Activated CD8-positive, alpha-beta T cell treated with anti-CD3 and anti-CD28 coated beads, Interleukin-2, amount 10 ng/mL, durations not matched to agents 7 days and 5 days (primary cell): ENCODE data around the gene IL1R2. TPM values are rescaled to one million over a fixed set of nuclear protein-coding genes. Genes with fewer than 3 reads are reported as not detected.

Experiments used
- ATAC-seq: fragments of 150-1000 bp; cut with Tn5 transposase; one replicate; pipeline ENCODE4 v1.10.0; 2021; ENCODE audit warnings: moderate library complexity
- CTCF ChIA-PET: fragments of 350-600 bp; sonication (Branson Sonifier 250); formaldehyde crosslinking; loops from one replicate; lab custom pipeline; 2021; ENCODE audit warnings: antibody characterized with exemption; lab: Charles Lee
- POLR2A ChIA-PET: fragments of 350-600 bp; sonication (Branson Sonifier 250); formaldehyde crosslinking; loops from one replicate; lab custom pipeline; 2021; ENCODE audit warnings: antibody characterized with exemption; lab: Charles Lee
- DNase-seq: peaks from one replicate; pipeline ENCODE4 v3.0.0-alpha.2; 2020
- H3K27ac Mint-ChIP-seq: one replicate; pipeline ENCODE4 v1.8.0; 2021; ENCODE audit warnings: mild to moderate bottlenecking, mixed read lengths
- H3K27me3 Mint-ChIP-seq: one replicate; pipeline ENCODE4 v1.8.0; 2021; ENCODE audit warnings: low read depth, mixed read lengths
- H3K36me3 Mint-ChIP-seq: one replicate; pipeline ENCODE4 v1.8.0; 2021; ENCODE audit warnings: low read depth, mixed read lengths
- H3K4me1 Mint-ChIP-seq: one replicate; pipeline ENCODE4 v1.8.0; 2021; ENCODE audit warnings: low read depth, mixed read lengths
- H3K4me3 Mint-ChIP-seq: one replicate; pipeline ENCODE4 v1.8.0; 2021; ENCODE audit warnings: mild to moderate bottlenecking, mixed read lengths
- H3K9me3 Mint-ChIP-seq: one replicate; pipeline ENCODE4 v1.8.0; 2022; ENCODE audit warnings: mixed read lengths; ENCODE audit not compliant: insufficient read depth
- total RNA-seq, 2 experiments: library from RNA; stranded (reverse); gene quantifications; one replicate each; pipeline ENCODE4 v1.2.3, GENCODE V29; 2021

The IL1R2 gene
- total RNA-seq, 2 experiments from 2014 or later = not detected

DNA sequence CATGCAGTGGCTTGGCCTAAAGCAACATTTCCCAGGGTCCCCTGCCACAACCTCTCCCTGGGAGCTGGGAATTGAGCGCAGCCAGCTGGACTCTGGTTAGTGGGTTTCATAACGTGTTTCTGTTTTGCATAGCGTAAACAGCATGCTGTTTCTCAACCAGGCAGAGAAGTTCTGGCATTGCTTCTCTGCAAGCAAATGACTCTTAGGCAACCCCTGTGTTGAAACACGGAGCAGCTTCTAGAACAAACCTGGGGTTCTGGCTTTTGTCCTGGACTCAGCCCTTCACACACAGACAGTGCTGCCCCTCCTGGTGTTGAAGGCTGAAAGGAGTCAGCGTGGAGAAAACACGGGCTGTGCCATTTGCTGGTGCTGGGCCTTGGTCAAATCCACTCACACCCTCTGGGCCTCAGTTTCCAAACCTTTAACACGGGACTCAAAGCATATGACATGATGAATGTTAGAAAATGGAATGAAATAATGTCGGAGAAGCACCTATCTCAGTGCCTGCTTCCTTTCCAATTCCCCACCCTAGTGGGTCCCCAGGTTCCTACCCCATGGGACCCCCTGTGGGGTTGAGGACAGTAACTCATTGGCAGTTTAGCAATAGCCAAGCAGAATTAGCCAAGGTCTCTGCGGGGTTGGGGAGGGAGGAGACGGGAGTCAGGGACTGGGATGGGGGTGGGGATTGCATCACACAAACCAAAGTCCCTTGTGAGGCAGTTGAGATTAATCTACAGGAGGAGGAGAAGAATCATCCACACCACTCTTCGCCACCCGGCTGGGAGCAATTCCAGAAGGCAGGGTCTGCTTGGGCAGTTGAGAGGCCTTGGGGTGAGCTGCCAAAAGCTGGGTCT lies 30.2 kb upstream of the IL1R2 start:
- peaks cover 2% of the 10 kb centered on the region for H3K27me3 Mint-ChIP-seq
- ATAC-seq (no peak), DNase-seq (no peak)
- ChIA-PET CTCF (no interaction called here), POLR2A (no interaction called here)
- H3K4me1 Mint-ChIP-seq = no peaks in the 10 kb centered on the region
- no peak overlapping the region for H3K4me3 Mint-ChIP-seq
- no peak overlapping the region for H3K27ac Mint-ChIP-seq
- no peaks in the 10 kb centered on the region for H3K36me3 Mint-ChIP-seq
- H3K9me3 Mint-ChIP-seq = peaks cover 19% of the 10 kb centered on the region

DNA sequence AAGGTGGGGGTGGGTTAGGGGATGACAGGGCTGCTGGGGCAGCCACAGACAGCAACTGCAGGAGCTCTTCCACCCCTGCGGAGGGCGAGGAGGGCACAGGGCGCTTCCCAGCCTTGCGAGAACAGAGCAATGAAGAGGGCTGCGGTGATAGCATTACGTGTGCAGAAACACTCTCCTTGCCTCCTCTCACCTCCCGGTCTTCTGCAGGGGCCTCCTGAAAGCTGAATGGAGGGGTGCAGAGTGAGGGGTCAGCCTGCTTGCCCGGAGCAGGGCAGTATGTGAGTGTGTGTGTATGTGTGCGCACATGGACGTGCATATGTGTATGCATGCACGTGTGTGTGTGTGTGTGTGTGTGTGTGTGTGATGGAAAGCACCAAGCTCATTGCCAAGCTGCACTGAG lies 29.5 kb upstream of the IL1R2 start:
- DNase-seq (no peak), ATAC-seq (no peak)
- peaks cover 12% of the 10 kb centered on the region for H3K9me3 Mint-ChIP-seq
- no peaks in the 10 kb centered on the region for H3K4me1 Mint-ChIP-seq
- ChIA-PET CTCF (no interaction called here), POLR2A (no interaction called here)
- H3K36me3 Mint-ChIP-seq = no peaks in the 10 kb centered on the region
- H3K4me3 Mint-ChIP-seq = no peak overlapping the region
- H3K27me3 Mint-ChIP-seq = peaks cover 2% of the 10 kb centered on the region
- no peak overlapping the region for H3K27ac Mint-ChIP-seq

DNA sequence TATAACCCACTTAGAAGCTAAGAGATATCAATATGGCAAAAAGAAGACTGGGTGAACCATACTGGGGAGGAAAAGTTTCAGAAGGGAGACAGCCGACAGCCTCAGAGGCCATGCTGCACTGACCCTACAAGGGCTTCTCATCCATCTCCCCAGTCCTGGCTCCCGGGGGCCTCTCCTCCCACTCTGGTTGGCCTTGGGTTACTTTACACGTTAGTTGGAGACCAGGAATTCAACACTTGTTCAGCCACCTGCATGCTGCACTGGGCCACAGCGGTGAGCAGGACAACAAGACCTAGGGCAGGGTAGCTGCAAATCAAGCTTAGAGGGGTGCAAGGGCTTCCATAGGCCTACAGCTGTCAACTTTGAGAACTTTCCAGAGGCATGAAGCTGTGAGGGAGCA lies 28.6 kb upstream of the IL1R2 start:
- H3K4me3 Mint-ChIP-seq = no peak overlapping the region
- H3K4me1 Mint-ChIP-seq = no peaks in the 10 kb centered on the region
- H3K27me3 Mint-ChIP-seq = no peaks in the 10 kb centered on the region
- ChIA-PET CTCF (interaction anchor here (1.7 kb wide), 1 partner anchor 43 kb away, joined by 4 read pairs; no protein-coding TSS in a partner anchor), POLR2A (no interaction called here)
- peaks cover 5% of the 10 kb centered on the region for H3K9me3 Mint-ChIP-seq
- DNase-seq (no peak), ATAC-seq (no peak)
- H3K36me3 Mint-ChIP-seq = no peaks in the 10 kb centered on the region
- H3K27ac Mint-ChIP-seq = no peak overlapping the region

DNA sequence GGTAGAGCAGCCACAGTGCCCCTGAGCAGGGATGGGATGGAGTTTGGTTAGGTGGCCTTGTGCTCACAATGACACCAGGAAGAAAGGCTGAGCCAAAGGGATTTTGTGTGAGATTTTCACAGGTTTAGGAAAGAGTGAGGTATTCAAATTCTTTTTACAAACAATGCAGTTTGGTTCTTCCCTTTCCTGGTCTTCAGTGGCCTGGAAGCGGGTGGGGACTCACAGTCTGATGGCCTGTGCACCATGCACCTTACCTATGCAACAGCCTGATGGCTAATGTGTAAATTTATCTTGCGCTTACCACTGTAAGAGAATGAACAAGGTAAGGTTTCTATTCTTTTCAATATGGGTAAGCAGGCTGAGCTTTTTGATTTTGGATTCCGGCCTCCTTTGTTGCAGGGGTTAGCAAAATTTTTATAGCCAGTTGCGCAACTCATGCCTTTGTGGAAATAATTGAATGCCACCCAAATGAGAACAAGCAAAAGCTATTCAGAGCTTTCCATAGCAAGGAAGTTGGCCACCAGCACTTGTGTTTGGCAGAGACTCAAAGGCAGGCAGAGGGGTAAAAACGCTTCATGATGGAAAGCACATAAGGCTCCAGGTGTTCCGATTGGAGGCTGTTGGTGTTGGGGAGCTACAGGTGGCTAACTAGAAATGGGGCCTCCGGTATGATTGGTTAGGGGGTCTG lies 23.8 kb upstream of the IL1R2 start:
- ChIA-PET POLR2A (interaction anchor here (0.9 kb wide), 1 partner anchor 39 kb away, joined by 3 read pairs; no protein-coding TSS in a partner anchor), CTCF (no interaction called here)
- Mint-ChIP-seq H3K9me3 (peaks cover 13% of the 10 kb centered on the region), H3K27me3 (peaks cover 5% of the 10 kb centered on the region), H3K36me3 (peaks cover 5% of the 10 kb centered on the region), H3K27ac (no peak overlapping the region), H3K4me1 (peaks cover 4% of the 10 kb centered on the region), H3K4me3 (no peak overlapping the region)
- ATAC-seq (no peak), DNase-seq (no peak)

DNA sequence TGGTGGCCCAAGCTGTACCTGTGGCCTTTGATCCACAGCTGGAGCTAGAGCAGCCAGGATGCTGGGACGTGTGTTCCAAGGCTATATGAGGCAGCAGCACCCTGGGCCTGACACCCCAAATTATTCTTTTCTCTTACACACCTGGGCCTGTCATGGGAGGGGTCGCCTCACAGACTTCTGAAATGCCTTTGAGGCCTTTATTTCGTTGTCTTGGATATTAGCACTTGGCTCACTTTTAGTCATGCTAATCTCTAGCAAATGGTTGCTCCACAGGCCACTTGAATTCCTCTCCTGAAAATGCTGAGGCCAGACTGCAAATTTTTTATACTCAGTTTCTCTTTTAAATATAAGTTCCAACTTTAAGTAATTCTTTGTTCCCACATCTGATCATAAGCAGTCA lies 22.0 kb upstream of the IL1R2 start:
- no peak overlapping the region for H3K27ac Mint-ChIP-seq
- H3K4me3 Mint-ChIP-seq = no peak overlapping the region
- CTCF ChIA-PET = no interaction called here

DNA sequence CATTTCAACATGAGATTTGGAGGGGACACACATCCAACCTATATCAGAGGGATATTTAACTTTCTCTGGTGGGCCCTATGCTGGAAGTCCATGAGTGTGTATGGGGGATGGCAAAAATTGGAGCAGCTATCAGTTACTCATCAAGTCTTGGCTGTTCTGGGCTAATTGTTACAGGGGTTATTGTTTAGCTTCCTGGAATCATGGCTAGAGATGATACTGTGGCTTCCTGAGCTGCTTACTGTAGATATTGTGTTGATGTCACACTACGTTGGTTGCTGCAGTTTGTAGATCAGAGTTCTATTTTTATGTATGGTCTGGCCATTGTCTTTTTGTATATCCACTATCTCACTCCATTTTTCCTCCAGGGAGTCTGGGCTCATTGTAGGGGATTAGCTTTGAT lies 20.9 kb upstream of the IL1R2 start:
- ChIA-PET POLR2A (no interaction called here), CTCF (interaction anchor here (0.7 kb wide), 1 partner anchor 10 kb away, joined by 3 read pairs; no protein-coding TSS in a partner anchor)
- Mint-ChIP-seq H3K27me3 (peaks cover 5% of the 10 kb centered on the region), H3K9me3 (peaks cover 13% of the 10 kb centered on the region), H3K36me3 (peaks cover 6% of the 10 kb centered on the region), H3K27ac (no peak overlapping the region), H3K4me1 (peaks cover 14% of the 10 kb centered on the region), H3K4me3 (no peak overlapping the region)
- DNase-seq = no peak
- no peak for ATAC-seq

More for the DNA sequence above, 22.0 kb upstream of the IL1R2 start:
- ATAC-seq (no peak), DNase-seq (no peak)
- Mint-ChIP-seq H3K27me3 (peaks cover 5% of the 10 kb centered on the region), H3K36me3 (peaks cover 6% of the 10 kb centered on the region), H3K9me3 (peaks cover 13% of the 10 kb centered on the region), H3K4me1 (peaks cover 14% of the 10 kb centered on the region)
- POLR2A ChIA-PET = no interaction called here

DNA sequence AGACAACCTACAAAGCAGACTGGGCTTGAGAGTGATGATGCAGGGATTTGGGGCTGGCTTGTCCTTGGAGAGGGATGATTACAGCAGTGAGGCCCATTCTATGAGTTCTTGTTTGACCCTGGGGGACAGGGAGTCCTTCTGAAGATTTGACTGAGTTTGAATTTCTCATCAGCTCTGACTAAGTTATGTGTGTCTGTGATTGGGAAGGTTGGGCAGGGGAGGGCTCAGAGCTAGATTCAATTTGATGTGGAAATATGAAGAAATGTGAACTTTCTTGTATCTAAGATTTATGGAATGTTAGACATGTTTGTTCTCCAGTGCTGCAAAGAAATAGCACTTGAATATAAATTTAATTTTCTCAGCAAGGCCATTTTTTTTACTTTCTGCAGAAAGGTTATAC lies 19.9 kb upstream of the IL1R2 start:
- Mint-ChIP-seq H3K4me3 (no peak overlapping the region), H3K36me3 (peaks cover 6% of the 10 kb centered on the region), H3K27ac (no peak overlapping the region), H3K27me3 (peaks cover 5% of the 10 kb centered on the region), H3K4me1 (peaks cover 14% of the 10 kb centered on the region), H3K9me3 (peaks cover 13% of the 10 kb centered on the region)
- no peak for ATAC-seq
- ChIA-PET POLR2A (no interaction called here), CTCF (interaction anchor here (0.7 kb wide), 1 partner anchor 9 kb away, joined by 3 read pairs; no protein-coding TSS in a partner anchor)
- no peak for DNase-seq

DNA sequence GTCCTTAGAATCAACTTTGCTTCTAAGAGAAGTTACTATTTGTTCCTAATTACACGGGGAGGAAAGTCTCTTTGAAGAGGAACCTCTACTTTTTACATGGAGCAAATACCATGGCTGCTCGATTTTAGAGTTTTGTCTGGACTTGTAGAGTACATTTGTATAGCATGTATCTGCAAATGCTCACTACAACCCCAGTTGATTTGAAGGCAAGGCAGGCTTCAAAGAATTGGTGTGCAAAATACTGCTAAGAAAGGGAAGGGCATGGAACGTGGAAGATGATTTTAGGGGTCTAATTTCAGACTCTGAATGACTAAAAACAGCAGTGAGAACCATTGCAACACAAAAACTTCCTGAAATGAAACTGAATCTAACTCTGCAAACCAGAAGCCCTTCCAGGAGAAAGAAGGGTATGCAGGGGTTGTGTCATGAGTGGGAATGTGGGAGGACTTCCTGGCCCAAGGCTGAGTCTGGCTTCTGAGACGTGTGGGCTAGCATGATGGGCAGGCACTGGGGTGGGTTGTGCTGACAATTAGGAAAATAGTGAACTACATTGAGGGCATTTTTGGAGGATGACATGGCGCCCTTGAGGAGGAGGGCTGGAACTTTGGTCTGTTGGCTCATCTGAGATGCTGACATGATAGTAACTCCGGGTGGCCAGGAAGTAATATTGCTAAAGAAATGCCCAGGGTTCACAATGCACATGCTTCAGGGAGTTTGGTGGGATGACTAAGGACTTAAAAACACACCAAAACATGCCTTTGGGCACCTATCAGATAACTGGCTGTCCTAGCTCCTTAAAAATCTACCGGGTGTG lies 18.9 kb upstream of the IL1R2 start:
- ChIA-PET POLR2A (no interaction called here), CTCF (no interaction called here)
- DNase-seq = no peak
- H3K4me3 Mint-ChIP-seq = no peak overlapping the region
- H3K27ac Mint-ChIP-seq = no peak overlapping the region
- H3K27me3 Mint-ChIP-seq = peaks cover 6% of the 10 kb centered on the region
- peaks cover 13% of the 10 kb centered on the region for H3K9me3 Mint-ChIP-seq
- H3K4me1 Mint-ChIP-seq = peaks cover 14% of the 10 kb centered on the region
- ATAC-seq = no peak
- H3K36me3 Mint-ChIP-seq = peaks cover 6% of the 10 kb centered on the region

DNA sequence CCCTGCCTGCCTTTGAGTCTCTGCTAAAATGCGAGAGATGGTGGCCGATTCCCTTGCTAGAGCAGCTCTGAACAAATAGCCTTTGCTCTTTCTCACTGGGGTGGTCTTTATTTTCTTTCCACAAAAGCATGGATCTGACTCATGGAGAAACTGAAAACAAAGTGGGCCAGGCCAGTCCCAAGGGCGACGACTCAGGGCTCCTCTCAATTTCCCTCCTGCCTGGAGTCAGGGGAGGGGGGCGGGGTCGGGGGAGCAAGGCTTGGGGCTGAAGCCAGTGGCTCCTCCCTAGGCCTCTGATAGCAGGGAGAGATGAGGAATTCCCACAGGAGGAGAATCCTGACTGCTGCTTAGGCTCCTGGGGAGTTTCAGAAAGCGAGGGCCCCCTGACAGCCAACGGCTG lies 17.1 kb upstream of the IL1R2 start:
- H3K27me3 Mint-ChIP-seq = peaks cover 7% of the 10 kb centered on the region
- peaks cover 14% of the 10 kb centered on the region for H3K4me1 Mint-ChIP-seq
- ChIA-PET POLR2A (no interaction called here), CTCF (no interaction called here)
- no peak for ATAC-seq
- DNase-seq = no peak
- no peak overlapping the region for H3K4me3 Mint-ChIP-seq
- H3K36me3 Mint-ChIP-seq = peaks cover 6% of the 10 kb centered on the region
- H3K9me3 Mint-ChIP-seq = peaks cover 13% of the 10 kb centered on the region
- H3K27ac Mint-ChIP-seq = no peak overlapping the region

DNA sequence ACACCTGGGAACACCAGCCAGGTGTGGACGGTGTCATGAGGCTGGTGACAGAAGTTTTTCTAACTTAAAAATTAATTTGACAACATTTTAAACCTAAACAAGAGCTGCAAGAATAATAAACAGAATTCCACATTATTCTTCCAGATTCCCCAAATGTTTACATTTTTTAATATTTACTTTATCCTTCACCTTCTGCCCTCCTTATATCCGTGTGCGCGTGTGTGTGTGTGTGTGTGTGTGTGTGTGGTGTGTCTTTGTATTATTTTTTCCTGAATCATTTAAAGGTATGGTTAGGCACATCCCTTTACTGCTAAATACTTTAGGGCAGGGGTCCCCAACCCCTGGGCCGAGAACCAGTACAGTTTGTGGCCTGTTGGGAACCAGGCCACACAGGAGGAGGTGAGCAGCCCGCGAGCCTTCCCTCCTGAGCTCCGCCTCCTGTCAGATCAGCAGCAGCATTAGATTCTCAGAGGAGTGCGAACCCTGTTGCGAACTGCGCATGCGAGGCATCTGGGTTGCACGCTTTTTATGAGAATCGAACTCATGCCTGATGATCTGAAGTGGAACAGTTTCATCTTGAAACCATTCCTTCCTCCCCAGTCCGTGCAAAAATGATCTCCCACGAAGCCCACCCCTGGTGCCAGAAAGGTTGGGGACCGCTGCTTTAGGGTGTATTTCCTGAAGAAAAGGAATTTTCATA lies 16.4 kb upstream of the IL1R2 start:
- no peak for ATAC-seq
- Mint-ChIP-seq H3K27me3 (peaks cover 7% of the 10 kb centered on the region), H3K4me1 (peaks cover 14% of the 10 kb centered on the region), H3K4me3 (no peak overlapping the region), H3K9me3 (peaks cover 9% of the 10 kb centered on the region), H3K36me3 (peaks cover 6% of the 10 kb centered on the region), H3K27ac (no peak overlapping the region)
- DNase-seq = no peak
- POLR2A ChIA-PET = no interaction called here
- CTCF ChIA-PET = interaction anchor here (0.6 kb wide), 1 partner anchor 260 kb away, joined by 3 read pairs; no protein-coding TSS in a partner anchor

DNA sequence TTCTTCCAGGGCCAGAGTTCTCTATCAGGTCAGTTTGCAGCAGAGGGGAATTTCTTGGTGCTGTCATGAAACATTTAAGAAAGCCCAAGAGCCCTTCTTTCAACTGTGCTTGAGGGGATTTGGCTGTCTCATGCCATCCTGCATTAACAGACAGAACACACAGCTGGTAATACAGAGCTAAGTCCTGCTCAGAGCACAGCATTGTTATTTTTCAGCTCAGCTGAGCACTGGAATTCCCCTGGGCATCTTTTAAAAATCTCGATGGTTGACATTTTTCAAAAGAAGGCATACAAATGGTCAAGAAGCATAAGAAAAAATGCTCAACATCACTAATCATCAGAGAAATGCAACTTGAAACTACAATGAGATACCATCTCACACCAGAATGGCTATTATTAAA lies 14.9 kb upstream of the IL1R2 start:
- Mint-ChIP-seq H3K4me1 (peaks cover 22% of the 10 kb centered on the region), H3K36me3 (peaks cover 6% of the 10 kb centered on the region), H3K4me3 (no peak overlapping the region), H3K9me3 (peaks cover 5% of the 10 kb centered on the region), H3K27me3 (peaks cover 4% of the 10 kb centered on the region), H3K27ac (no peak overlapping the region)
- ATAC-seq (no peak), DNase-seq (no peak)
- ChIA-PET CTCF (interaction anchor here (1.5 kb wide), 1 partner anchor 29 kb away, joined by 3 read pairs; no protein-coding TSS in a partner anchor), POLR2A (no interaction called here)
